Measurements from ENCODE around the gene ZNF143.
"Not testable (repeated sequence)": the region's sequence is repeated elsewhere in the genome, so short reads cannot be mapped to it uniquely, and the experiment has no call there.

ZNF143 gene

GRCh38 chr11:9460322-9461062 lies at the start of gene ZNF143:
Gene ZNF143 (plus strand): TSS chr11:9461012. CDS start chr11:9471309, 10,297 bp downstream.
- peak; percentile 97 to 100 (median 99) for DNase-seq

GRCh38 chr11:9428706-9429105 lies 32.1 kb upstream of the ZNF143 start:
- no peak for DNase-seq

- no peak for DNase-seq
Measured at GRCh38 chr11:9438611-9439010, 22.2 kb upstream of the ZNF143 start.

- no peak for DNase-seq
Measured at GRCh38 chr11:9446230-9446629, 14.6 kb upstream of the ZNF143 start.

GRCh38 chr11:9448576-9449352 lies 12.0 kb upstream of the ZNF143 start:
- DNase-seq: no peak

GRCh38 chr11:9452023-9452422 lies 8.8 kb upstream of the ZNF143 start:
- DNase-seq: not testable (repeated sequence)

- DNase-seq: no peak
Measured at GRCh38 chr11:9455722-9456121, 5.1 kb upstream of the ZNF143 start.

GRCh38 chr11:9459667-9460321 lies 1.0 kb upstream of the ZNF143 start:
- DNase-seq: peak in 1 of 4 experiments; percentile 22

- peak; percentile 61 to 71 (median 64) for DNase-seq
Measured at GRCh38 chr11:9461063-9461759, 399 bp downstream of the ZNF143 start.

- no peak for DNase-seq
Measured at GRCh38 chr11:9461760-9462134, 935 bp downstream of the ZNF143 start.

- DNase-seq: no peak
Measured at GRCh38 chr11:9462172-9462799, 1.5 kb downstream of the ZNF143 start.

- DNase-seq: no peak
Measured at GRCh38 chr11:9462806-9463537, 2.2 kb downstream of the ZNF143 start.

- DNase-seq: no peak
Measured at GRCh38 chr11:9470765-9471164, 10.0 kb downstream of the ZNF143 start.

- DNase-seq: no peak
Measured at GRCh38 chr11:9473408-9473807, 12.6 kb downstream of the ZNF143 start.

- no peak for DNase-seq
Measured at GRCh38 chr11:9479899-9480298, 19.1 kb downstream of the ZNF143 start.

GRCh38 chr11:9489080-9489765 lies 28.4 kb downstream of the ZNF143 start:
- DNase-seq: no peak

GRCh38 chr11:9490376-9490775 lies 29.6 kb downstream of the ZNF143 start:
- DNase-seq: no peak

GRCh38 chr11:9493492-9493891 lies 32.7 kb downstream of the ZNF143 start:
- no peak for DNase-seq

- DNase-seq: no peak
Measured at GRCh38 chr11:9494316-9494715, 33.5 kb downstream of the ZNF143 start.

- DNase-seq: no peak
Measured at GRCh38 chr11:9495803-9496514, 35.1 kb downstream of the ZNF143 start.
